ENCODE results near the gene RUNX1. TPM values are rescaled to one million over a fixed set of nuclear protein-coding genes. Genes with fewer than 3 reads are reported as not detected.

Gene RUNX1
- total RNA-seq, 2 donors from 2014 or later = 4.9 to 12.5 TPM

GRCh38 chr21:35006771-35007170 is 42.3 kb downstream of the RUNX1 start:
- Histone ChIP-seq H3K27ac (no peak overlapping the region), H3K36me3 (replicated peaks in 1 of 2; ENCODE audit: insufficient read depth in 1 of 2, low read depth in 2 of 2) (no peaks in the 10 kb centered on the region), H3K4me3 (no peak overlapping the region), H3K9me3 (no peaks in the 10 kb centered on the region), H3K27me3 (no peaks in the 10 kb centered on the region), H3K4me1 (no peaks in the 10 kb centered on the region)
- TF ChIP-seq, protein P1, sequence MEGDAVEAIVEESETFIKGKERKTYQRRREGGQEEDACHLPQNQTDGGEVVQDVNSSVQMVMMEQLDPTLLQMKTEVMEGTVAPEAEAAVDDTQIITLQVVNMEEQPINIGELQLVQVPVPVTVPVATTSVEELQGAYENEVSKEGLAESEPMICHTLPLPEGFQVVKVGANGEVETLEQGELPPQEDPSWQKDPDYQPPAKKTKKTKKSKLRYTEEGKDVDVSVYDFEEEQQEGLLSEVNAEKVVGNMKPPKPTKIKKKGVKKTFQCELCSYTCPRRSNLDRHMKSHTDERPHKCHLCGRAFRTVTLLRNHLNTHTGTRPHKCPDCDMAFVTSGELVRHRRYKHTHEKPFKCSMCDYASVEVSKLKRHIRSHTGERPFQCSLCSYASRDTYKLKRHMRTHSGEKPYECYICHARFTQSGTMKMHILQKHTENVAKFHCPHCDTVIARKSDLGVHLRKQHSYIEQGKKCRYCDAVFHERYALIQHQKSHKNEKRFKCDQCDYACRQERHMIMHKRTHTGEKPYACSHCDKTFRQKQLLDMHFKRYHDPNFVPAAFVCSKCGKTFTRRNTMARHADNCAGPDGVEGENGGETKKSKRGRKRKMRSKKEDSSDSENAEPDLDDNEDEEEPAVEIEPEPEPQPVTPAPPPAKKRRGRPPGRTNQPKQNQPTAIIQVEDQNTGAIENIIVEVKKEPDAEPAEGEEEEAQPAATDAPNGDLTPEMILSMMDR (IDR thresholded peaks at IDR 0.05) = no peak
- no peak for TF ChIP-seq POLR2A (IDR thresholded peaks at IDR 0.05)
- DNase-seq = no peak
- WGBS, 2 donors = 77 to 81% methylated on average over 3 of the region's 3 CpGs
- intact Hi-C loops (cut with DNase I) = no loop called here
- no peak for ATAC-seq

DNA sequence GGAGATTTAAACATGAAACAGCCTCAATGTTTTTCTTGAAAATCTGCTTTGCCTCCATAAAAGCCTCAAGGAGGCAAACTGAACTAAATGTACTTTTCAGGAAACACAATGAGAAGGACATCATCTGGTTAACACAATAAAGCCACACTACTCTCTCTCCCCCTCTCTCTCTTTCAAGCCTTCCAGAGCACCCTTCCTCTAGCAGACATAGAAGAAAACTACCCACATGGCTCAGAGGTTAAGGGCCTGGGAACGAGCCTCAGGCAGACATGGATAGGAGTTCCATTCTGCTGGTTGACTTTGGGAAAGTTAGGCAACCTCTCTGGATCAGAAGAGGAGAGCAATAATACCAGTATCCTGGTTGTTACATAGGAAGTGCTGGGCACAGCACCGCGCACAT is 42.9 kb downstream of the RUNX1 start:
- Histone ChIP-seq H3K9me3 (no peaks in the 10 kb centered on the region), H3K36me3 (replicated peaks in 1 of 2; ENCODE audit: insufficient read depth in 1 of 2, low read depth in 2 of 2) (no peaks in the 10 kb centered on the region), H3K27ac (no peak overlapping the region), H3K4me3 (no peak overlapping the region), H3K27me3 (no peaks in the 10 kb centered on the region), H3K4me1 (no peaks in the 10 kb centered on the region)
- WGBS, 2 donors = 93 to 94% methylated on average over 3 of the region's 3 CpGs
- no peak for ATAC-seq
- no peak for DNase-seq
- intact Hi-C loops (cut with DNase I) = no loop called here
- no peak for TF ChIP-seq POLR2A (IDR thresholded peaks at IDR 0.05)
- TF ChIP-seq, protein P1 (IDR thresholded peaks at IDR 0.05) = no peak

DNA sequence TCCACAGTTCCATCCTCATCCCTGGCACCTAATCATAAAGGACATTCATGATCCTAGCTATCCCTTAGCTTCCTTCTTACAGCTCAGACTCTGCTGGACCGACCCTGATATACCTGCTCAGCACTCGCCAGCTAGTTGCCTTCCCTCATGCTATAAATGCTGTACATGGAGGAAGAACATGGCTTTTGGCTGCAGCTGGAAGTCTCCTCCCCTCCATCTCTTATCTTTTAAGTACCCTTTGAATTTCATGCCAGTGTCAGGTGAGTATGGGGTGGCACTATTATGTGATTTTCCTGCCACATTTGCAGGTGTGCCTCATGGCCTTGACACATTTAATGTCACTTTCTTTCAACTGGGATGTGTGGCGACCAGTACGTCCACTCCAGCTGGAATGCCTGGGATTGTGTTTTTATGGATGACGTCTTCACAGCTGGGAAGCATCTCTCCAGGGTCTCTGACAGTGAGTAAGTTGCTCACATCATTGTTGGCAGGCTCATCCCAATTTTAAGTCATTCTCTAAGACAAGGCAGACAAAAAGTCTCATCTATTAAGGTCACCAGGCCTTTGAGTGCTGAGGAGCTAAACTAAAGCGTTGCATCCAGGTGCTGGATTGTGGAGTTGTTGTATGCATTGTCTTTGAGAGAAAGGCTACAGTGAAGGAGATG is 43.4 kb downstream of the RUNX1 start:
- no peaks in the 10 kb centered on the region for H3K27me3 ChIP-seq
- H3K4me1 ChIP-seq = no peaks in the 10 kb centered on the region
- no peaks in the 10 kb centered on the region for H3K36me3 ChIP-seq (replicated peaks in 1 of 2; ENCODE audit: insufficient read depth in 1 of 2, low read depth in 2 of 2)
- no peak overlapping the region for H3K27ac ChIP-seq
- H3K4me3 ChIP-seq = no peak overlapping the region
- intact Hi-C loops (cut with DNase I) = no loop called here
- DNase-seq (no peak), ATAC-seq (no peak)
- no peaks in the 10 kb centered on the region for H3K9me3 ChIP-seq
- TF ChIP-seq, protein P1 (IDR thresholded peaks at IDR 0.05) = no peak
- no peak for TF ChIP-seq POLR2A (IDR thresholded peaks at IDR 0.05)
- WGBS, 2 donors = 61 to 71% methylated on average over 6 of the region's 6 CpGs

- WGBS, 2 donors = 63 to 65% methylated on average over 2 of the region's 2 CpGs
- no peak overlapping the region for H3K27ac ChIP-seq
- no peaks in the 10 kb centered on the region for H3K4me1 ChIP-seq
- H3K9me3 ChIP-seq = no peaks in the 10 kb centered on the region
- no peak for ATAC-seq
- no peak for DNase-seq
- no peak overlapping the region for H3K4me3 ChIP-seq
- TF ChIP-seq, protein P1 (IDR thresholded peaks at IDR 0.05) = no peak
- no peak for TF ChIP-seq POLR2A (IDR thresholded peaks at IDR 0.05)
- no peaks in the 10 kb centered on the region for H3K27me3 ChIP-seq
- H3K36me3 ChIP-seq (replicated peaks in 1 of 2; ENCODE audit: insufficient read depth in 1 of 2, low read depth in 2 of 2) = no peaks in the 10 kb centered on the region
- intact Hi-C loops (cut with DNase I) = no loop called here
These were observed 44.0 kb downstream of the RUNX1 start for GRCh38 chr21:35005077-35005476.

DNA sequence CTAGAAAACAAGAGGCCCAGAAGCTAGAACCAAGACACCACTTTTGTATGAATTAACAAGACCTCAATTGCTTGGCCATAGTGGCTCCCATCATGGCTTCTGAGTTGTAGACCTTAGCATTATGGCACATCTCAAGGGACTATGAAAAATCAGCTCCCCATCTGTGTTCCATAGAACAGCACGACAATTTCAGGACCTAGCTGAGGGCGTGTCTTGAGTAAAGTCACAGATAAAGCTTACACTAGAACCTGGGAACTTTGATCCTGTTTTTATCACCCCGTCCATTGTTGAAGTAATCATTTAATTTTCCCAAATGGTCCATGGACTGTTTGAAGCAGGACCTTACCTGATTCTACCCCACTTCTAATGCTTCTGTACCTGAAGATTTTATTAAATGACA is 44.8 kb downstream of the RUNX1 start:
- 84 to 95% methylated on average over 3 of the region's 3 CpGs for WGBS, 2 donors

More for the DNA sequence above, 44.8 kb downstream of the RUNX1 start:
- TF ChIP-seq, protein P1 (IDR thresholded peaks at IDR 0.05) = no peak
- no peaks in the 10 kb centered on the region for H3K9me3 ChIP-seq
- no peaks in the 10 kb centered on the region for H3K4me1 ChIP-seq
- intact Hi-C loops (cut with DNase I) = no loop called here
- H3K27ac ChIP-seq = no peak overlapping the region
- DNase-seq (no peak), ATAC-seq (no peak)
- no peak overlapping the region for H3K4me3 ChIP-seq
- H3K27me3 ChIP-seq = no peaks in the 10 kb centered on the region
- H3K36me3 ChIP-seq (replicated peaks in 1 of 2; ENCODE audit: insufficient read depth in 1 of 2, low read depth in 2 of 2) = no peaks in the 10 kb centered on the region
